H1 (cell line): ENCODE measurements around the gene STARD3NL. TPM values are rescaled to one million over a fixed set of nuclear protein-coding genes. Genes with fewer than 3 reads are reported as not detected.

Source experiments
- CTCF ChIA-PET: fragments of 300-600 bp; sonication (Branson Sonifier 250); formaldehyde crosslinking; loops from one replicate; lab custom pipeline; 2021; ENCODE audit not compliant: partially characterized antibody; lab: Charles Lee
- POLR2A ChIA-PET: fragments of 300-600 bp; sonication (Branson Sonifier 250); formaldehyde crosslinking; loops from one replicate; lab custom pipeline; 2021; ENCODE audit warnings: inconsistent platforms; ENCODE audit not compliant: partially characterized antibody; lab: Charles Lee
- DNase-seq, 2 experiments: peaks; one replicate each; pipeline versions ENCODE4 v3.0.0 to v3.0.0-alpha.2; 2010 to 2022; ENCODE audit warnings: low spot score in 2 of 2, low read depth in 1 of 2, mixed read lengths in 1 of 2
- FAIRE-seq: peaks from 2 replicates; lab custom pipeline; 2011; peaks lifted over from hg19 to GRCh38; lab: Jason Lieb, UNC
- H2AFZ ChIP-seq: 2 replicates; pipeline ENCODE4 v1.8.1; 2012; ENCODE audit warnings: low read length, inconsistent platforms
- H2AK5ac ChIP-seq: 2 replicates; pipeline ENCODE4 v1.6.1; 2013; ENCODE audit warnings: low read depth, low read length
- H2BK120ac ChIP-seq: replicated peaks from 2 replicates; pipeline ENCODE3; 2013; ENCODE audit warnings: low read depth, low read length, inconsistent platforms
- H2BK12ac ChIP-seq: 2 replicates; pipeline ENCODE4 v1.6.1; 2013; ENCODE audit warnings: low read depth, low read length
- H2BK15ac ChIP-seq: 2 replicates; pipeline ENCODE4 v1.6.1; 2013; ENCODE audit warnings: low read length
- H2BK20ac ChIP-seq: 2 replicates; pipeline ENCODE4 v1.6.1; 2013; ENCODE audit warnings: low read length
- H2BK5ac ChIP-seq: 2 replicates; pipeline ENCODE4 v1.6.1; 2013; ENCODE audit warnings: low read depth, low read length
- H3K14ac ChIP-seq: 2 replicates; pipeline ENCODE4 v1.6.1; 2013; ENCODE audit warnings: inconsistent platforms; ENCODE audit not compliant: insufficient read length
- H3K18ac ChIP-seq: 2 replicates; pipeline ENCODE4 v1.6.1; 2013; ENCODE audit warnings: low read length; ENCODE audit errors: extremely low read depth
- H3K23ac ChIP-seq: 2 replicates; pipeline ENCODE4 v1.6.1; 2013; ENCODE audit warnings: inconsistent platforms; ENCODE audit not compliant: insufficient read length
- H3K23me2 ChIP-seq: 2 replicates; pipeline ENCODE4 v1.6.1; 2013; ENCODE audit warnings: low read depth, low read length
- H3K27ac ChIP-seq: 2 replicates; pipeline ENCODE4 v1.6.1; 2011; ENCODE audit warnings: low read depth, low read length, inconsistent platforms
- H3K27me3 ChIP-seq, 4 experiments: replicated peaks in 1 of 4; 1 replicate in 1 of 4; 2 replicates in 3 of 4; pipeline versions ENCODE4 v1.6.1 to v1.8.1; 2011 to 2013; ENCODE audit warnings: low read length in 3 of 4, mild to moderate bottlenecking in 3 of 4, inconsistent platforms in 2 of 4, mixed read lengths in 2 of 4, moderate library complexity in 1 of 4; ENCODE audit not compliant: control insufficient read depth in 3 of 4, insufficient read depth in 3 of 4; ENCODE audit errors: extremely low read depth in 1 of 4
- H3K36me3 ChIP-seq, 4 experiments: 2 replicates each; pipeline versions ENCODE4 v1.6.1 to v1.8.1; 2011 to 2013; ENCODE audit warnings: mild to moderate bottlenecking in 4 of 4, low read length in 3 of 4, moderate library complexity in 2 of 4, control low read depth in 1 of 4, inconsistent platforms in 1 of 4; ENCODE audit not compliant: insufficient read depth in 4 of 4, control insufficient read depth in 2 of 4
- H3K4ac ChIP-seq: replicated peaks from 2 replicates; pipeline ENCODE3; 2013; ENCODE audit warnings: low read length, low read depth, mixed read lengths, inconsistent platforms; ENCODE audit not compliant: insufficient read length
- H3K4me1 ChIP-seq, 4 experiments: replicated peaks in 1 of 4; 1 replicate in 1 of 4; 2 replicates in 3 of 4; pipeline versions ENCODE4 v1.6.1 to v1.8.1; 2011 to 2013; ENCODE audit warnings: low read length in 3 of 4, inconsistent platforms in 2 of 4, mixed read lengths in 1 of 4; ENCODE audit not compliant: insufficient read depth in 4 of 4, control insufficient read depth in 3 of 4
- H3K4me2 ChIP-seq, 2 experiments: 2 replicates each; pipeline versions ENCODE4 v1.6.1 to v1.8.1; 2011 to 2013; ENCODE audit warnings: low read depth in 2 of 2, low read length in 2 of 2, control low read depth in 1 of 2, inconsistent platforms in 1 of 2, mild to moderate bottlenecking in 1 of 2; ENCODE audit not compliant: insufficient read depth in 1 of 2
- H3K4me3 ChIP-seq, 4 experiments: fragments of 200-600, 300-600 bp in 1 of 4; sonication (generic), shearing (Covaris generic), sonication (Bioruptor Twin) in 1 of 4; 2 replicates each; pipeline versions ENCODE4 v1.5.1 to v1.8.1; 2011 to 2016; ENCODE audit warnings: low read length in 4 of 4, low read depth in 3 of 4, control low read depth in 2 of 4, inconsistent platforms in 2 of 4, mild to moderate bottlenecking in 2 of 4, mixed read lengths in 1 of 4, moderate library complexity in 1 of 4; ENCODE audit not compliant: insufficient read depth in 2 of 4; ENCODE audit errors: extremely low read depth in 1 of 4
- H3K56ac ChIP-seq: replicated peaks from 2 replicates; pipeline ENCODE3; 2013; ENCODE audit warnings: low read depth, mild to moderate bottlenecking, mixed read lengths, low read length, inconsistent platforms; ENCODE audit not compliant: insufficient read length
- H3K79me1 ChIP-seq: 2 replicates; pipeline ENCODE4 v1.6.1; 2013; ENCODE audit warnings: low read depth, low read length, control low read depth
- H3K79me2 ChIP-seq, 2 experiments: 2 replicates each; pipeline versions ENCODE4 v1.6.1 to v1.8.1; 2012 to 2013; ENCODE audit warnings: low read length in 2 of 2, mild to moderate bottlenecking in 2 of 2, inconsistent platforms in 1 of 2; ENCODE audit not compliant: insufficient read depth in 2 of 2, control insufficient read depth in 1 of 2
- H3K9ac ChIP-seq, 4 experiments: replicated peaks in 1 of 4; 1 replicate in 1 of 4; 2 replicates in 3 of 4; pipeline versions ENCODE4 v1.6.1 to v1.8.1; 2011 to 2013; ENCODE audit warnings: low read depth in 3 of 4, low read length in 3 of 4, control low read depth in 2 of 4, mild to moderate bottlenecking in 2 of 4, moderate library complexity in 2 of 4, inconsistent platforms in 1 of 4; ENCODE audit errors: extremely low read depth in 1 of 4
- H3K9me3 ChIP-seq, 2 experiments: 2 replicates each; pipeline versions ENCODE4 v1.6.1 to v1.8.1; 2012 to 2013; ENCODE audit warnings: mild to moderate bottlenecking in 2 of 2, moderate library complexity in 2 of 2, control low read depth in 1 of 2, inconsistent platforms in 1 of 2, low read depth in 1 of 2, low read length in 1 of 2, mixed read lengths in 1 of 2; ENCODE audit not compliant: insufficient read depth in 2 of 2
- H4K20me1 ChIP-seq, 2 experiments: replicated peaks in 1 of 2; 2 replicates each; pipeline versions ENCODE3 to v1.8.1; 2011 to 2013; ENCODE audit warnings: inconsistent platforms in 2 of 2, low read length in 2 of 2, mild to moderate bottlenecking in 1 of 2; ENCODE audit not compliant: insufficient read depth in 2 of 2, control insufficient read depth in 1 of 2
- H4K5ac ChIP-seq: 2 replicates; pipeline ENCODE4 v1.6.1; 2013; ENCODE audit warnings: low read length, low read depth, mixed read lengths, inconsistent platforms; ENCODE audit not compliant: insufficient read length
- H4K8ac ChIP-seq: 2 replicates; pipeline ENCODE4 v1.8.0; 2013; ENCODE audit warnings: mild to moderate bottlenecking, moderate library complexity, low read length, inconsistent platforms; ENCODE audit not compliant: insufficient read depth; ENCODE audit errors: extremely low read depth
- H4K91ac ChIP-seq: replicated peaks from 2 replicates; pipeline ENCODE3; 2013; ENCODE audit warnings: low read length, mixed read lengths, inconsistent platforms; ENCODE audit not compliant: insufficient read length
- EGR1 ChIP-seq: IDR thresholded peaks from 2 replicates; pipeline ENCODE4 v1.6.1; 2011; ENCODE audit warnings: low read depth, low read length, borderline replicate concordance
- EZH2 ChIP-seq: fragments of 200-600 bp; sonication (generic); IDR thresholded peaks from 2 replicates; pipeline ENCODE4 v1.7.1; 2012; ENCODE audit warnings: low read depth, mild to moderate bottlenecking, moderate library complexity, low read length, inconsistent platforms; ENCODE audit not compliant: severe bottlenecking
- RXRA ChIP-seq: IDR thresholded peaks from 2 replicates; pipeline ENCODE4 v1.6.1; 2011; ENCODE audit warnings: low read depth, mild to moderate bottlenecking, low read length, moderate library complexity; ENCODE audit not compliant: insufficient read depth
- SIRT6 ChIP-seq: IDR thresholded peaks from one replicate; pipeline ENCODE4 v1.7.1; 2012; ENCODE audit warnings: low read length, inconsistent platforms
- SP2 ChIP-seq: IDR thresholded peaks from 2 replicates; pipeline ENCODE4 v1.6.1; 2012; ENCODE audit warnings: mild to moderate bottlenecking, low read length, inconsistent platforms
- WGBS, 2 experiments: shearing (Covaris generic) in 1 of 2; methylation state at CpG; one replicate each; pipeline versions ENCODE4 v1.1.6 to v1.1.7; 2013 to 2015; ENCODE audit warnings: low lambda C conversion rate in 2 of 2, mixed read lengths in 2 of 2, inconsistent platforms in 1 of 2, low coverage in 1 of 2, missing lambda C conversion rate in 1 of 2; ENCODE audit not compliant: insufficient replicate concordance in 2 of 2, insufficient coverage in 1 of 2, insufficient read length in 1 of 2; ENCODE audit errors: extremely low coverage in 1 of 2, missing lambda C conversion rate in 1 of 2; 5-methylcytosine and 5-hydroxymethylcytosine counted together
- polyA plus RNA-seq, 7 experiments: library from polyadenylated mRNA; depleted of rRNA in 3 of 7; stranded (reverse) in 5 of 7; unstranded in 2 of 7; fragments of >200 nt in 5 of 7; fragments of 200-250 nt in 2 of 7; gene quantifications; 1 replicate in 5 of 7; 2 replicates in 1 of 7; 4 replicates in 1 of 7; pipeline versions ENCODE4 v1.2.1 to v1.2.3, GENCODE V29; 2011 to 2013; ENCODE audit warnings: missing spikeins in 2 of 7, mixed read lengths in 2 of 7
- total RNA-seq: library from RNA; stranded (reverse); fragmentation: NEBNext Ultra II Directional; extraction: Animal tissue kit (Norgen Biotek cat#: 25700); gene quantifications from 2 replicates; pipeline ENCODE4 v1.2.1, GENCODE V29; 2021

The STARD3NL gene
- total and polyA plus RNA-seq, 2 of the 8 experiments (the other 6 are each of a cell fraction or from before 2014, with no cell fraction given): 27.1 to 40.5 TPM

DNA sequence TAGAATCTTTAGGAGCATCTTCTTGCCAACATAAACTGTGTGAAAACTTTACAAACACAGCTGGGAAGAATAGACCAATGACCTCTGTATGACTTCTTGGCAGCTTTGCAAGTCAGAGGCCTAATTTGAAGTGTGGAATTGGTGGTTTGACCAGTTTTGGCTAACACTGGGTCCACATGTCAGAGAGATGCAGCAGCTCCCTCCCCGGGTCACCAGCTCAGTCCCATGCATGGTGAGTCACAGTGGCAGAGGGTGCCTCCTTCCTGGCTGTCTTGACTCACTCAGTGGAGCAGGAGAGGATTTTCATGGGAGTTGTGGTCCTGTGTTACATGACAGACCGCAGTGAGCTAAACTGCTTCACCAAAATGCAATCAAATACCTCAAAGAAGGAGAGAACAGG is 8.2 kb upstream of the STARD3NL start:
- TF ChIP-seq SIRT6 (no peak), EGR1 (no peak), EZH2 (no peak), SP2 (no peak), RXRA (no peak)
- Histone ChIP-seq H3K4me3 (no peak overlapping the region), H3K27me3 (no peaks in the 10 kb centered on the region), H3K14ac (no peak overlapping the region), H3K4me2 (no peak overlapping the region), H2AK5ac (no peak overlapping the region), H3K4ac (no peak overlapping the region), H2BK20ac (no peak overlapping the region), H2BK15ac (no peak overlapping the region), H3K9ac (no peak overlapping the region), H4K20me1 (no peaks in the 10 kb centered on the region), H3K27ac (no peak overlapping the region), H2BK12ac (no peak overlapping the region), H3K4me1 (no peaks in the 10 kb centered on the region; a peak in 1 of 7 replicates), H2BK120ac (no peak overlapping the region), H3K79me1 (no peaks in the 10 kb centered on the region), H2BK5ac (no peak overlapping the region), H2AFZ (peak overlapping the region; percentile 26; the same call in 1 of the 2 replicates), H3K23me2 (no peaks in the 10 kb centered on the region), H3K56ac (no peak overlapping the region), H4K5ac (no peak overlapping the region), H3K9me3 (no peaks in the 10 kb centered on the region), H4K8ac (no peak overlapping the region), H3K79me2 (no peaks in the 10 kb centered on the region), H3K36me3 (no peaks in the 10 kb centered on the region), H3K23ac (no peak overlapping the region), H3K18ac (no peak overlapping the region), H4K91ac (no peak overlapping the region)
- no peak for FAIRE-seq
- 95% methylated on average over 2 of the region's 2 CpGs; no CpG with 5 or more reads in 1 of the 2 experiments for WGBS, 2 experiments
- CTCF ChIA-PET: interaction anchor here (0.9 to 1.5 kb wide), 3 partner anchors 46 to 182 kb away, joined by 3 to 5 read pairs (median 4); no protein-coding TSS in a partner anchor
- POLR2A ChIA-PET: no interaction called here
- no peak for DNase-seq
